Central memory CD8-positive, alpha-beta T cell (primary cell): ENCODE data around the gene IGSF21.
"Not testable (repeated sequence)": the region's sequence is repeated elsewhere in the genome, so short reads cannot be mapped to it uniquely, and the experiment has no call there.

Source experiments
- ATAC-seq: fragments of 150-1000 bp; cut with Tn5 transposase; replicated peaks from 2 replicates; pipeline ENCODE4 v1.10.0; 2022; ENCODE audit warnings: mild to moderate bottlenecking, moderate FRiP score, moderate number of reproducible peaks; ENCODE audit not compliant: poor library complexity, severe bottlenecking; ENCODE audit errors: extremely low read depth
- DNase-seq, 2 donors: peaks; one replicate each; pipeline ENCODE4 v3.0.0; 2021; ENCODE audit warnings: low spot score in 2 of 2
- H3K27ac Mint-ChIP-seq: one replicate; pipeline ENCODE4 v1.8.0; 2022; ENCODE audit warnings: low read depth, mild to moderate bottlenecking, moderate library complexity, mixed read lengths
- H3K27me3 Mint-ChIP-seq: one replicate; pipeline ENCODE4 v1.8.0; 2022; ENCODE audit warnings: mixed read lengths
- H3K36me3 Mint-ChIP-seq: one replicate; pipeline ENCODE4 v1.8.0; 2022; ENCODE audit warnings: mild to moderate bottlenecking, moderate library complexity, mixed read lengths; ENCODE audit not compliant: insufficient read depth
- H3K4me1 Mint-ChIP-seq: one replicate; pipeline ENCODE4 v1.8.0; 2022; ENCODE audit warnings: mixed read lengths
- H3K4me3 Mint-ChIP-seq: one replicate; pipeline ENCODE4 v1.8.0; 2022; ENCODE audit warnings: mild to moderate bottlenecking, moderate library complexity, mixed read lengths
- H3K9me3 Mint-ChIP-seq: one replicate; pipeline ENCODE4 v1.8.0; 2022; ENCODE audit warnings: mixed read lengths

The IGSF21 gene

DNA sequence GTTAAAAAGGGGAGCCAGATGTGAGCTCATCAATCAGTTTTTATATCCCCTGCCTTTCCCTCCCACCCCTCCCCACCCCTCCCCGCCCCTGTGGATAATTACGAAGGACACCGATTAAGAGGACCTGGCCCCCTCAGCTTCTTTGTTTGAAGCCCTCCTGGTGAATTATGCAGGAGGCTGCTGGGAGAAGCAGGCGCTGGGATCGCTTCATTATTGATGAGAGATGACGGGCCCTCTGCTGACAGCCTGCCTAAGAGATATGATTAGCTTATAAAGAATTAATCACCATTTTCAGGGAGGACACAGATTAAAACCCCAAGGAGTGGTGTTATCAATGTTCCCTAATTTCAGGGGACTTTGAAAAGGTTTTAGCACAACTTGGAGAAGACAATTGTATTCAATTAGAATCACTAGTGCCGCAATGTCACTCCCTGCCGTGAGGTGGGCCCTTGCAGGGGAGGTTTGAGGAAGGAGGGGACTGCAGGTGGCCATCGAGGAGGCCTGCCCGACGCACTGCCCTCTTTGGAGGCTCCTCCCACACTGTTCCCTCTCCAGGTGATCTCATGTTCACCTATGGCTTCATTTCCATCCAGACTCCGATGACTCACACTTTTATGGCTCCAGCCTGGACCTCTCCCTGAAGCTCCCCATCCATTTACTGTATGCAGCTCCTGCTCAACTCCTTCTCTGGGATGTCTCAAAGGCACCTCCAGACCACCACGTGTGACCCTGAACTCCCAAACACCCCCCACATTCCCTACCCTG, 306.1 kb downstream of the IGSF21 start:
- no peaks in the 10 kb centered on the region for H3K4me1 Mint-ChIP-seq
- no peak overlapping the region for H3K27ac Mint-ChIP-seq
- ATAC-seq (no peak), DNase-seq (no peak)
- peaks cover 14% of the 10 kb centered on the region for H3K9me3 Mint-ChIP-seq
- H3K36me3 Mint-ChIP-seq, result peaks cover 2% of the 10 kb centered on the region
- H3K27me3 Mint-ChIP-seq, result peaks cover 54% of the 10 kb centered on the region
- no peak overlapping the region for H3K4me3 Mint-ChIP-seq

DNA sequence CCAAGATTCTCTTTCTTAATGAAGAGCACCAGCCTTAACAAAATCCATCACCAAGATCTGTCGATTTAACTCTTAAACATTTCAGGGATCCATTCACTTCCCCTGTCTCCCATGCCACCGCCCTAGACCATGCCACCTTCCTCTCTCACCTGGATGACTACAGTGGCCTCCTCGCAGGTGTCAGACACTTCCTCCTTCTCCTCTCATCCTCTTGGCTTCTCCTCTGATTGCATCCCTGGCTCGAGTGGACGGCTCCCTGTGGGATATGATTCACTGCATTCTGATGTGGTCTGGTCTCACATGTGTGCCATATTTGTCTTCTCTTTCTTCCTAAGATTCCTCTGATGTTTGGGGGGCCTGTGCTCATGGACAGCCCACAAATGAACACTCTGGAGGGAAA, 306.7 kb downstream of the IGSF21 start:
- no peak for DNase-seq

DNA sequence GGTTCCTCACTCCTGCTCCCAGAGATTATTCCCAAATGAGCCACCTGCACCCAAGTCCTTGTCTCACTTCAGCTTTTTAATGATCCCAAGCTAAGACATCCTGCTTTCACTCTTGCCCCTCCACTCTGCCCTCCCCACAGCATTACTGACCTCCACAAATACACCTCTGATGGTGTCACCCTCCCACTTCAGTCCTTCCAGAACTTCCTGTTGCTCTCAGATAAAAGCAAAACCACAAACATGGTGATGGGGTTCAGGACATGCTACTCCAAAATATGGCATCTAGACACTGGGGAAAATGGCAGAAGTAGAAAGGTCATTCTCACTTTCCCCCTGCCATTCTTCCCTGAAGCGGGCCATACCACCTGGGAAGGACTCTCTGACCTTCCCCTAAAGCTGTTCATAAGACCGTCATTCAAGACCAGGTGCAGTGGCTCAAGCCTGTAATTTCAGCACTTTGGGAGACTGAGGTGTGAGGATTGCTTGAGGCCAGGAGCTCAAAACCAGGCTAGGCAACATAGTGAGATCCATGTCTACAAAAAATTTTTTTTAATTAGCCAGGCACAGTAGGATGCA, 307.4 kb downstream of the IGSF21 start:
- peaks cover 2% of the 10 kb centered on the region for H3K36me3 Mint-ChIP-seq
- H3K9me3 Mint-ChIP-seq, result peaks cover 14% of the 10 kb centered on the region
- no peak for DNase-seq
- H3K27ac Mint-ChIP-seq, result no peak overlapping the region
- no peak for ATAC-seq
- H3K27me3 Mint-ChIP-seq, result peaks cover 54% of the 10 kb centered on the region
- H3K4me3 Mint-ChIP-seq, result no peak overlapping the region
- no peaks in the 10 kb centered on the region for H3K4me1 Mint-ChIP-seq

More for the DNA sequence above, 306.7 kb downstream of the IGSF21 start:
- no peaks in the 10 kb centered on the region for H3K4me1 Mint-ChIP-seq
- H3K36me3 Mint-ChIP-seq, result peaks cover 2% of the 10 kb centered on the region
- peaks cover 54% of the 10 kb centered on the region for H3K27me3 Mint-ChIP-seq
- no peak overlapping the region for H3K27ac Mint-ChIP-seq
- ATAC-seq, result no peak
- no peak overlapping the region for H3K4me3 Mint-ChIP-seq
- peaks cover 14% of the 10 kb centered on the region for H3K9me3 Mint-ChIP-seq

DNA sequence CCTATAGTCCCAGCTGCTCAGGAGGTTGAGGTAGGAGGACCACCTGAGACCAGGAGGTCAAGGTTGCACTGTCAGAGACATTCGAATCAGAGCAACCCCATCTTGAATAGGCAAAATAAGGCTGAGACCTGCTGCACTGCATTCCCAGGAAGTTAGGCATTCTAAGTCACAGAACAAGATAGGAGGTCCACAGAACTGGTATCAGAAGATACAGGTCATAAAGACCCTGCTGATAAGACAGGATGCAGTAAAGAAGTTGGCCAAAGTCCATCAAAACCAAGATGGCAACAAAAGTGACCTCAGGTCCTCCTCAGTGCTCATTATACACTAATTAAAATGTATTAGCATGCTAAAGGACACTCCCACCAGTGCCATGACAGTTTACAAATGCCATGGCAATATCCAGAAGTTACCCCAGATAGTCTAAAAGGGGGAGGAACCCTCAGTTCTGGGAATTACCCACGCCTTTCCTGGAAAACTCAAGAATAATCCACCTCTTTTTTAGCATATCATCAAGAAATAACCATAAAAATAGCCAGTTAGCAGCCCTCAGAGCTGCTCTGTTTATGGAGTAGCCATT, 307.9 kb downstream of the IGSF21 start:
- Mint-ChIP-seq H3K4me3 (no peak overlapping the region), H3K36me3 (peaks cover 2% of the 10 kb centered on the region), H3K27me3 (peaks cover 54% of the 10 kb centered on the region), H3K27ac (no peak overlapping the region), H3K9me3 (peaks cover 14% of the 10 kb centered on the region), H3K4me1 (no peaks in the 10 kb centered on the region)
- DNase-seq (no peak), ATAC-seq (no peak)

DNA sequence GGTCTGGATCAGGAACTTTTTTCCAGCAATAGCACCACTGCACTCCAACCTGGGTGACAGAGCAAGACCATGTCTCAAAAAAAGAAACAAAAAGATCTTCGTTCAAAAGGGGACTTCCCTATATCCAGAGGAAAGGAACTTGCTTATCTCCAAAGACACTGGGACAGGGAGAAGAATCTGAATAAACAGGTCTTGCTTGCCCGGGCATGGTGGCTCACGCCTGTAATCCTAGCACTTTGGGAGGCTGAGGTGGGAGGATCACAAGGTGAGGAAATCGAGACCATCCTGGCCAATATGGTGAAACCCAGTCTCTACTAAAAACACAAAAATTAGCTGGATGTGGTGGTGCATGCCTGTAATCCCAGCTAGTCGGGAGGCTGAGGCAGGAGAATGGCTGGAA, 308.5 kb downstream of the IGSF21 start:
- H3K36me3 Mint-ChIP-seq, ATAC-seq, H3K27ac Mint-ChIP-seq, H3K4me3 Mint-ChIP-seq, H3K4me1 Mint-ChIP-seq, DNase-seq: not testable (repeated sequence)
- peaks cover 57% of the 10 kb centered on the region for H3K27me3 Mint-ChIP-seq
- peaks cover 14% of the 10 kb centered on the region for H3K9me3 Mint-ChIP-seq

DNA sequence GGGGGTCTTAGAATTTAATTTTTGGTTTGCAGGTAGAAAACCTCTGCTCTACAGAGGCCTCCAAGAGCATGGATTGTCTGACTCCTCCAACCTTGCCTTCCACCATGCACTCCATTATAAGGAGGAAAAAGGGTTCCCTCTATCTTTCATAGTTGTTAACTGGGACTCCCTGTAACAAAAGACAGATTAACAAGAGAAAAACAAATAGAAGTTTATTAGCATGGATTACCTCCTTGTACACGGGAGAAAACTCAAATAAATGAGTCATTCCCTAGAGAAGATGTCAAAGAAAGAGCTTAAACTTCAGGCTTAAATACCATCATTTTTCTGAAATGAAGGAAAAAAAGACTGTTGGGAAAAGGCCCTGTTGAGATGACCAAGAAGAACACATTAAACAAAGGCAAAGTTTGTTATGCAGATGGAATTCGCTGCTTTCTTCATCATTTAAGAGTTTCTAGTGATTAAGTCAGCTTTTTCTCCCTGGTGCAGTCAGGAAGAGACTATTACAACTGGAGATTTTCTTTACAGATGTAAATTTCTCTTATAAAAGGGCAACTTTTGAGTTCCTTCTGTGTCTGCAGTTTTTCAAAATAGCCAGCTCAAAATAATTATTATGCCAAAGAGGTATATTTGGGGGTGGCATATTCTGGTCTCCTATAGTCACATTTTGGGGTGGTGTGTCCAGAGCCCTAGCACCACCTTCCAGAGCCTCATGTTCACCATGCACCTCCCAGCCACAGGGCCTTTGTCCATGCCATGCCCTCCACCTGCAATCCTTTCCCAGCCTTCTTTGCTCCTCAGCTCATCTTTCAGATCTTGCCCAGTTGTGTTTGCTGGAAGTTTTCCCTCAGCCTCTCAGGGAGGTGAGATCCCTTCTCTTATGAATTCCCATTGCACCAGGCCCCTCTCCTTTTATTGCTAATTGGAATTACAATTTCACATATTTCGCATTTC, 310.0 kb downstream of the IGSF21 start:
- Mint-ChIP-seq H3K4me3 (no peak overlapping the region), H3K4me1 (no peaks in the 10 kb centered on the region), H3K27me3 (peaks cover 66% of the 10 kb centered on the region), H3K9me3 (peaks cover 6% of the 10 kb centered on the region), H3K27ac (no peak overlapping the region), H3K36me3 (no peaks in the 10 kb centered on the region)
- ATAC-seq (no peak), DNase-seq (no peak)

DNA sequence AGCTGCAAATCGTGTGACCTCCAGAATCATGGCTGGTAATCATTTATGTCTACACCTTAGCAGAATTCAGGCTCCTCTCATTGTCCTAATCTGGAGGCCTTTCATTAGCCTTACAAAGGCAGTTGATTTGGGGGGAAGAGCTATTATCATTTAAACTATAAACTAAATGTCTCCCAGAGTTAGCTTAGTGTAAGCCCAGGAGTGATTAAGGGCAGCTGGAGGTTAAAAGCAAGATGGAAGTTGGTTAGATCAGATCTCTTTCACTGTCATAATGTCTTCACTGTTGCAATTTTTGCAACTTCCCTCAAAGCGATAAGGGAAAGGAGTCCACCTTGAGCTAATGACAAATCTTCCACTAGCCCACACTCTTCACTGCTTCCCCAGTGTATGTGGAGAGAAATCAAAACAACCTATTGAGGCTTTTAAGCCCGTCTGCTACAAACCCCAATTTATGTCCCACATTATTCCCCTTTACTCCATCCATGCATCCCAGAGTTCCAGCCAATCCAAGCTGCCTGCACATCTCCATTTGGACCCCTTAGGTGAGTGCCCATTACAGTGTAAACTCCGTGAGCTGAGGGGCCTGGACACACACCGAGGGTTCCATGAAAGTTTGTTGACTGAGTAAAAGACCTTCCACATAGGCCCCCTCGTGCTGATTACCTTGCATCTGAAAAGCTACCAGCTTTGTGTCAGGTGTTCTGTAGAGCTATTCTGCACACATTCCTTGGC, 311.7 kb downstream of the IGSF21 start:
- H3K4me3 Mint-ChIP-seq, result no peak overlapping the region
- ATAC-seq, result no peak
- H3K4me1 Mint-ChIP-seq, result no peaks in the 10 kb centered on the region
- peaks cover 67% of the 10 kb centered on the region for H3K27me3 Mint-ChIP-seq
- DNase-seq, result no peak
- H3K36me3 Mint-ChIP-seq, result no peaks in the 10 kb centered on the region
- no peak overlapping the region for H3K27ac Mint-ChIP-seq
- H3K9me3 Mint-ChIP-seq, result peaks cover 6% of the 10 kb centered on the region

DNA sequence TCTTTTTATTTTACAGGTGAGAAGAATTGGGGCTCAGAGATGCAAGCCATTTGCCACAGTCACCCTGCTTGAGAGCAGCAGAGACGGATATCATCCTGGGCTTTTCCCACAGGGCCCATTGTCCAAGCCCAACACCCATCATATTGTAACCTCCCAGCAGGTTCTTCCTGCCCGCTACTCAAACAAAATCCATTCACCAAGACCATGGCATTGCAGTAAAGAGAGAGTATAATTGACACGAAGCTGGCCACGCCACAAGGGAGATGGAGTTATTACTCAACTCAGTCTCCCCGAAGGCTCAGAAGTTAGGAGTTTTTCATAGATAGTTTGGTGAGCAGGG, 312.2 kb downstream of the IGSF21 start:
- H3K4me3 Mint-ChIP-seq, result no peak overlapping the region
- H3K9me3 Mint-ChIP-seq, result peaks cover 4% of the 10 kb centered on the region

DNA sequence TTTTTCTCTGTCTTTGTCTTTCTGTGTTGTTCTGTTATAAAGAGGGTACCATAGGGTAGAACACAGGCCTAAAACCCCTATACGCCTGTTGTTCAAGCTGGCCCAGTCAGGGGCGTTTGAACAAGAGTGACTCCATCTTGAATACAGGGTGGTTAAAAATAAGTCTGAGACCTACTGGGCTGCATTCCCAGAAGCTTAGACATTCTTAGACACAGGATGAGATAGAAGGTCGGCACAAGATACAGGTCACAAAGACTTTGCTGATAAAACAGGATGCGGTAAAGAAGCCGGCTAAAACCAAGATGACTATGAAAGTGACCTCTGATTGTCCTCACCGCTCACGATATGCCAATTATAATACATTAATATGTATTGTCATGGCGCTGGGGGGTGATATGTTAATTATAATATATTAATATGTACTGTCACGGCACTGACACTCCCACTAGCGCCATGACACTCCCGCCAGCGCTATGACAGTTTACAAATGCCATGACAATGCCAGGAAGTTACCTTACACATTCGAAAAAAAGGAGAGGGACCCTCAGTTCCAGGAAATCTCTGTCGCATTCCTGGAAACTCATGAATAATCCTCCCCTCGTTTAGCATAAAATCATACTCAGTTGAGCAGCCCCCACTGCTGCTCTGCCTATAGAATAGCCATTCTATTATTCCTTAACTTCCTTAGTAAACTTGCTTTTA, 314.6 kb downstream of the IGSF21 start:
- Mint-ChIP-seq H3K27me3 (peaks cover 44% of the 10 kb centered on the region), H3K27ac (no peak overlapping the region), H3K4me1 (no peaks in the 10 kb centered on the region), H3K9me3 (peaks cover 5% of the 10 kb centered on the region), H3K4me3 (no peak overlapping the region), H3K36me3 (peaks cover 3% of the 10 kb centered on the region)
- no peak for ATAC-seq
- DNase-seq, result no peak

More for the DNA sequence above, 312.2 kb downstream of the IGSF21 start:
- Mint-ChIP-seq H3K36me3 (peaks cover 3% of the 10 kb centered on the region), H3K4me1 (no peaks in the 10 kb centered on the region), H3K27ac (no peak overlapping the region), H3K27me3 (peaks cover 62% of the 10 kb centered on the region)
- no peak for DNase-seq
- no peak for ATAC-seq

DNA sequence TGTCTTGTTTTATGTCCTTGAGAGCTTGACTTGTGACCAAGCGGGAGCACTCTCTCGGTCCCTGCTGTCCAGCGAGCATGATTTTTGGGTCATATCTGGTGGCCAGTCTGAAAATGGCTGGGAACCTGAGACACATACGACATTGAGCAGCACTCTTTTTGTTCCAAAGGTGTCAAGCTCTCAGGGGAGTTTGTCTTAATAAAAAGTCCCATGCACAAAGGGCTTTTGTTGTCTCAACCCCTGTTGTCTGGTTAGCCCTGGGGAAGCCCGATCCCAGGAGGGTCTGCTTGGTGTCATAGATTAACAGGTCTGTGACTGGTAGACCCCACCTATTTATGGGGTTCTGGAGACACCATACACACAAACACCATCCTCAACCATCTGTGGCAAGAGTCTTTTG, 315.4 kb downstream of the IGSF21 start:
- no peak for ATAC-seq
- no peak overlapping the region for H3K4me3 Mint-ChIP-seq
- H3K36me3 Mint-ChIP-seq, result peaks cover 3% of the 10 kb centered on the region
- peaks cover 5% of the 10 kb centered on the region for H3K9me3 Mint-ChIP-seq
- H3K27ac Mint-ChIP-seq, result no peak overlapping the region
- peaks cover 36% of the 10 kb centered on the region for H3K27me3 Mint-ChIP-seq
- DNase-seq, result no peak
- H3K4me1 Mint-ChIP-seq, result no peaks in the 10 kb centered on the region

DNA sequence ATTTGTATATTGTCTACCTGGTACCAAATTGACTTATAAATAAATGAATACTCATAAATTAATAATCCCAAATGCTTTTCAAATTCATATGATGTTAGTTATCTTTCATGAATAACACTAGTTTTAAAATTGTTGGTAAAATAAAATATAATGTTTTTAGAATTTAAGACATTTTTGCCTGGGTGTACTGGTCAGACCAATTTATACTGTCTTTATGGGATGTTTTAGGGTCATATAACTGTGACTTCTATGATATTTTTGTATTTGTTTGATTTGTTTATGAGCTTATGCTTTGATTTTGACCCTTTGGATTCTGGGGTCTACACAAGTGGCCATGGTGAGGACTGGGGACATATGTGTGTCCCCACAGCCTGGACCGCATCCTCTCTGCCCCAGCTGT, 319.0 kb downstream of the IGSF21 start:
- Mint-ChIP-seq H3K27ac (no peak overlapping the region), H3K27me3 (peaks cover 36% of the 10 kb centered on the region), H3K36me3 (peaks cover 3% of the 10 kb centered on the region), H3K4me1 (no peaks in the 10 kb centered on the region), H3K4me3 (no peak overlapping the region), H3K9me3 (peaks cover 5% of the 10 kb centered on the region)
- ATAC-seq, result no peak
- DNase-seq, result no peak
